Sigmoid colon (tissue), 4 donors: ENCODE measurements around the gene ATP6V1E1.

ENCODE experiments used
- EP300 ChIP-seq, 4 donors: sonication (generic); formaldehyde crosslinking; IDR thresholded peaks; one replicate each; pipeline ENCODE4 v1.6.1; 2017; ENCODE audit warnings: antibody characterized with exemption in 4 of 4
- POLR2A ChIP-seq, 2 donors: fragments of 450-650 bp; IDR thresholded peaks; one replicate each; pipeline ENCODE4 v1.6.1; 2016; ENCODE audit warnings: antibody characterized with exemption in 2 of 2, mild to moderate bottlenecking in 2 of 2, moderate library complexity in 2 of 2
- TF ChIP-seq, protein P1 (sequence below), 4 experiments: fragments of 450-650 bp in 3 of 4; fragments of 200-600 bp in 1 of 4; IDR thresholded peaks; one replicate each; pipeline ENCODE4 v1.5.1; 2016 to 2019; ENCODE audit warnings: antibody characterized with exemption in 4 of 4, mild to moderate bottlenecking in 3 of 4, moderate library complexity in 2 of 4

DNA sequence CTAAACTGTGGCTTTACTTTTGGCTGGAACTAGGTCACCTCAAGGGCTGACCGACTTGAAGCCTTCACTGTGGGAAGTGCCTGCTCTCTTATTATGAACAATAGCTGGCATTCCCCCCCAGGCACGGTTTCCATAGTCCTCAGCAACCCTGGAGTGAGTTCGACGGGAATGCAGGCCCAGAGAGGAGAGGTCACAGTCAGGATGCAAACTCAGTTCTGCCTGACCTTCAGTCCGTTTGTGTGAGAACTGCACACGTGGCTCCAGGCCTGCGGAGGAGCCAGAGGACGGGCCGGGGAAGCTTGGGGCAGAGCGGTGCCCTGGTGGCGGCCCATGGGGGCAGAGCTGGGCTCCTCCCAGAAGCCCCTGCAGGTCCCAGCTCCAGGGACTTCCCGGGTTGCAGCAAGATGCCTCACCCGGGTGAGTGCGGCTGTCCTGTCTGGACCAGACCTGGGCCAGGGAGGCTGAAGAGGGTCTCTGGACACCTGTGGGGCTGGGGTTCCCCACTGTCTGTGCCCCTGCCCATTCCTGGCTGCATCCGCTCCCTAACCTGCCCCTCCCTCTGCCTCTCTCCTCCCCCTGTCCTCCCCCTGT is 48.0 kb downstream of the ATP6V1E1 start:
- TF ChIP-seq EP300 (IDR thresholded peaks at IDR 0.05) (no peak), POLR2A (IDR thresholded peaks at IDR 0.05) (no peak)
- TF ChIP-seq, protein P1, sequence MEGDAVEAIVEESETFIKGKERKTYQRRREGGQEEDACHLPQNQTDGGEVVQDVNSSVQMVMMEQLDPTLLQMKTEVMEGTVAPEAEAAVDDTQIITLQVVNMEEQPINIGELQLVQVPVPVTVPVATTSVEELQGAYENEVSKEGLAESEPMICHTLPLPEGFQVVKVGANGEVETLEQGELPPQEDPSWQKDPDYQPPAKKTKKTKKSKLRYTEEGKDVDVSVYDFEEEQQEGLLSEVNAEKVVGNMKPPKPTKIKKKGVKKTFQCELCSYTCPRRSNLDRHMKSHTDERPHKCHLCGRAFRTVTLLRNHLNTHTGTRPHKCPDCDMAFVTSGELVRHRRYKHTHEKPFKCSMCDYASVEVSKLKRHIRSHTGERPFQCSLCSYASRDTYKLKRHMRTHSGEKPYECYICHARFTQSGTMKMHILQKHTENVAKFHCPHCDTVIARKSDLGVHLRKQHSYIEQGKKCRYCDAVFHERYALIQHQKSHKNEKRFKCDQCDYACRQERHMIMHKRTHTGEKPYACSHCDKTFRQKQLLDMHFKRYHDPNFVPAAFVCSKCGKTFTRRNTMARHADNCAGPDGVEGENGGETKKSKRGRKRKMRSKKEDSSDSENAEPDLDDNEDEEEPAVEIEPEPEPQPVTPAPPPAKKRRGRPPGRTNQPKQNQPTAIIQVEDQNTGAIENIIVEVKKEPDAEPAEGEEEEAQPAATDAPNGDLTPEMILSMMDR (IDR thresholded peaks at IDR 0.05), result no peak
